Measurements from ENCODE around the gene ACER1.

ACER1 gene

GRCh38 chr19:6264803-6265202 is 68.6 kb downstream of the ACER1 start:
- no peak for DNase-seq

DNA sequence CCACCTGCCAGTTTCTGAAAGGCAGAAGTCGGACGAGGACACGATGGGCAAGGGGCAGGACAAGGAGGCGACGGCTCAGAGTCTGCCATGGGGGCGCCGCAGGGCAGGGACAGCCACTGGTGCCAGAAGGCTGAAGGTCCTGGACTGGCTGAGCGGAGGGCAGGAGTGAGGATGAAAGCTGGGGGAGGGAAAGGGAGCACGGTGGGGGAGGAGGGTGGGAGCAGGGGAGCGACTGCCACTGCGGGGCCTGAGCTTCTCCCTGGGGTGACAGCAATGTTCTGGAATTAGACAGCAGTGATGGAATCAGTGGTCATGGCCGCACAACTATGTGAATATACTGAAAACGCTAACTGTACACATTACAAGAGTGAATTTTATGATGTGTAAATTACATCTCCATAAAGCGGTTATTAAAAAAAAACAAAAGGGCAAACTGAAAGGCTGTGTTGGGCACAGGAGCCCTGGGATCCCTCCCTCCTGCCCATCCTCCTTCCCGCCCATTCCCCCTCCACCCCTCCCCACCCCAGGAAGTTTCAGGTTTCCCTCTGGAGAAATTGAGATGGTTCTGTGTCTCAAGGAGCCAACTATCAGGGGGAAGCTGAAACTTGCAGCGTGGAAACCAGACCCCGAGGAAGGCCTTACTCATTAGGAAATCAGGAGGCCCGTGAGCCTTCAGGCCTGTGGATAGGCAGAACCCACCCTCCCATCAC is 69.5 kb downstream of the ACER1 start:
- no peak for DNase-seq

GRCh38 chr19:6263306-6263705 is 70.1 kb downstream of the ACER1 start:
- DNase-seq: no peak

- no peak for DNase-seq
Measured at GRCh38 chr19:6262519-6262918, 70.9 kb downstream of the ACER1 start.

DNA sequence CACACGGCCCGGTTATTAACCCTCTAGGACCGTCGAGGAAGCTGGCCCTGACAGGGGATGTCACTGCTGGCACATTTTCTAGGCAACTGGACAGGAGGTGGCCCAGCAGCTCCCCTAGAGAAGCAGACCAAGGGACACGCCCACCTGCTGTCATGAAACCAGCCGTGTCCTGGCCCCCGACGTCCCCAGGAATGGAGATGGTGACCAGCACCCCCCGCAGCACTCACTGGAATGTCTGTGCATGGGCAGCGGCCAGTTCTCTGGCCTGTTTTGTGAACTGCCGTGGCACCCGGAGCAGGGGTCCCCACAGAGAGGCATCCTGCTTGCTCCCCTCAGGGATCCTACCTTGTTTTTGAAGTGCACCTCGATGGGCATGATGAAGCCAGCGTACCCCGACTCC is 71.5 kb downstream of the ACER1 start:
- no peak for DNase-seq

GRCh38 chr19:6260912-6261650 is 72.3 kb downstream of the ACER1 start:
- no peak for DNase-seq

- no peak for DNase-seq
Measured at GRCh38 chr19:6260376-6260775, 73.0 kb downstream of the ACER1 start.

DNA sequence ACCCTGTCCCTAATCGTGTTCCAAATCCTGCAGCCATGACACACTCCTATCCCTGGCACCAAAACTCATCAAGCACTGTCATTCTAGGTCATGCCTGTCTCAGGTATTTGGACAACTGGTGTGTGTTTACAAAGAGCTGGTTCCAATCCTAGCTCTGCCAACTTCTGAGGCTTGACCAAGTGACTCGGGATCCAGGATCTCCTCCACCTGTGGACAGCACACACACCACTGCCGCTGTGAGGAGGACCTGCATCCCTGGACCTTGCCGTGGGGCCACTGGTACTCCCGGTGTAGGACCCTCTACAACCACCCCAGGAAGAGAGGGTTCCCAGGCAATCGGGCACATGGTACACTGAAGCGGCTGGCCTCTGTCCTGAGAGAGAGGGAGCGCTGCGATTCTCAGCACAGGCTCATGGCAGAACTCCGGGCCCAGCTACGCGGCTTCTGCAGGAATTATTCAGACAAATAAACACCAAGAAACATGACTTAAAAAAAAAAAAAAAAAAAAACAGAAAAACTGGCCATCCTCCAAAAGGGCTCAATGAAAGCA is 74.0 kb downstream of the ACER1 start:
- DNase-seq: no peak

GRCh38 chr19:6258812-6259311 is 74.5 kb downstream of the ACER1 start:
- DNase-seq: no peak
